GM13976 (cell line): ENCODE results near the gene N4BP2.
"Not testable (repeated sequence)": the region's sequence is repeated elsewhere in the genome, so short reads cannot be mapped to it uniquely, and the experiment has no call there.

Experiments
- DNase-seq: peaks from one replicate; pipeline ENCODE4 v3.0.0; 2012; ENCODE audit warnings: low spot score
- CTCF ChIP-seq: IDR thresholded peaks from 2 replicates; pipeline ENCODE4 v1.5.1; 2012; ENCODE audit warnings: borderline replicate concordance, mild to moderate bottlenecking; ENCODE audit not compliant: insufficient read depth; ENCODE audit errors: extremely low read depth, missing control alignments, control extremely low read depth
- in situ Hi-C: fragments of 300-500 bp; cut with MboI; formaldehyde crosslinking; loops from one replicate; pipeline ENCODE4 v1.12.0; 2022; ENCODE audit warnings: low sequenced_read_pairs, mixed read lengths, inconsistent platforms; ENCODE audit not compliant: unreplicated experiment

Gene N4BP2

GRCh38 chr4:40134206-40134917, 77.7 kb downstream of the N4BP2 start:
- no peak for TF ChIP-seq CTCF
- no peak for DNase-seq
- in situ Hi-C loops: no loop called here

- in situ Hi-C loops, DNase-seq: not testable (repeated sequence)
Measured at GRCh38 chr4:40136202-40136601, 79.6 kb downstream of the N4BP2 start.

GRCh38 chr4:40140196-40140595, 83.5 kb downstream of the N4BP2 start:
- in situ Hi-C loops: no loop called here
- no peak for TF ChIP-seq CTCF
- no peak for DNase-seq

- in situ Hi-C loops, DNase-seq: not testable (repeated sequence)
Measured at GRCh38 chr4:40140597-40140996, 83.9 kb downstream of the N4BP2 start.

- in situ Hi-C loops: no loop called here
- TF ChIP-seq CTCF: no peak
- no peak for DNase-seq
Measured at GRCh38 chr4:40143926-40144508, 87.4 kb downstream of the N4BP2 start.

- no peak for DNase-seq
- in situ Hi-C loops: no loop called here
- TF ChIP-seq CTCF: no peak
Measured at GRCh38 chr4:40144716-40145115, 88.1 kb downstream of the N4BP2 start.

GRCh38 chr4:40147490-40147889, 90.8 kb downstream of the N4BP2 start:
- DNase-seq, in situ Hi-C loops: not testable (repeated sequence)

- DNase-seq: peak; percentile 74
- TF ChIP-seq CTCF: peak; percentile 84
- in situ Hi-C loops: no loop called here
Measured at GRCh38 chr4:40149960-40150385, 93.3 kb downstream of the N4BP2 start.
